SIG-M5 treated with dmso at 0.1 percent for 504 hours (cell line): ENCODE data around the gene CAPN10.
"Not testable (repeated sequence)": the region's sequence is repeated elsewhere in the genome, so short reads cannot be mapped to it uniquely, and the experiment has no call there.

Experiments
- DNase-seq: peaks from one replicate; lab custom pipeline; 2025; ENCODE audit not compliant: unreplicated experiment; lab: John Stamatoyannopoulos, UW

CAPN10 gene

DNA sequence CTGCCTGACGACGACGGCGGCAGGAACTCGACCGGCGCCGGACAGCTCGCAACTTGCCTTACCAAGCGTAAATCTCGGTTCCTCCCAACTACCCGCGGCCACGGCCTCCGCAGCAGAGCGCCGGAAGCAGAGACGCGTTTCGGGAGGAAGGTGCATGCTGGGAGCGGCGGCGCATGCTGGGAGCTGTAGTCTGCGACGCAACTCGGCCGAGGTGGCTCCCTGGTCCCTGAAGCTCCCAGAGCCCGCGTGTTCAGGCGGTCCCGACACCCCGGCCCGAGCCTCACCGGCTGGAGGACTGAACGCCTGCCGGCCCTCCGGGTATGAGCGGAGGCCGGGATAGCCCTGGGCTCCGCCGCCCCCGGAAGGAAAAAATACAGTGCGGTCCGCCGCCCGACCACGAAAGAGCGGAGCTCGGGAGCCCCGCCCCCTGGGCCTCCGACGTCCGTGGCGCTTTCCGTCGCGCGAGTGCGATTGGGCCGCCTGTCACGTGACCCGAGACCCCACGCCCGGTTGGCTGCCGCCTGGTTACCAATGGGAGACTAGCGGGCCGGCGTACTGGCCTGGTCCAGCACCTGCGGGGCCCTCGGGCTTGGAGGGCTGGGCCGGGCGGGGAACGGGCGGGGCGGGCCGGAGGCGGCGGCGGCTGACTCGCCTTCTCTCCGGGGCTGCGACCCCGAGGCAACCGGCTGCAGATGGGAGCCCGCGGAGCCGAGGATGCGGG is at the start of gene CAPN10:
Gene CAPN10 (plus strand): TSS at position 537 of the 721 bp plus-strand sequence. CDS start 178 bp downstream, at position 715.
- DNase-seq: peak; percentile 94

DNA sequence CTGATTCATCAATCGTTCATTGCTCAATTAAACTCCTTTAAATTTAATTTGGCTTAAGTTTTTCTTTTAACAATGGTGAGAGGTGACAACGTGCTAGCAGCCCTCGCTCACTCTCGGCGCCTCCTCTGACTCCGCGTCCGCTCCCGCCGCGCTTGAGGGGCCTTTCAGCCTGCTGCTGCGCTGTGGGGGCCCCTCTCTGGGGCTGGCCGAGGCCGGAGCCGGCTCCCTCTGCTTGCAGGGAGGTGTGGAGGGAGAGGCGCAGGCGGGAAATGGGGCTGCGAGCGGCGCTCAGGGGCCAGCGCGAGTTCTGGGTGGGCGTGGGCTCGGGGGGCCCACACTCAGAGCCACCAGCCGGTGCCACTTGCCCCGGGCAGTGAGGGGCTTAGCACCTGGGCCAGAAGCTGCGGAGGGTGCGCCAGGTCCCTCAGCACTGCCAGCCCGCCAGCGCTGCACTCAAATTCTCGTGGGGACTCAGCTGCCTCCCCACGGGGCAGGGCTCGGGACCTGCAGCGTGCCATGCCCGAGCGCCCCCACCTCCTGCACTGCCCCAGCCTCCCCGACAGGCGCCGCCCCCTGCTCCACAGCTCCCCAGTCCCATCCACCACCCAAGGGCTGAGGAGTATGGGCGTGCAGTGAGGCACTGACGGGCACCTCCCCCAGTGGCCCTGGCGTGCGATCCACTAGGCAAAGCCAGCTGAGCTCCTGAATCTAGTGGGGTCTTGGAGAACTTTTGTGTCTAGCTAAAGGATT is 48.3 kb upstream of the CAPN10 start:
- no peak for DNase-seq

- DNase-seq: not testable (repeated sequence)
These were observed 47.4 kb upstream of the CAPN10 start for GRCh38 chr2:240539101-240539500.

DNA sequence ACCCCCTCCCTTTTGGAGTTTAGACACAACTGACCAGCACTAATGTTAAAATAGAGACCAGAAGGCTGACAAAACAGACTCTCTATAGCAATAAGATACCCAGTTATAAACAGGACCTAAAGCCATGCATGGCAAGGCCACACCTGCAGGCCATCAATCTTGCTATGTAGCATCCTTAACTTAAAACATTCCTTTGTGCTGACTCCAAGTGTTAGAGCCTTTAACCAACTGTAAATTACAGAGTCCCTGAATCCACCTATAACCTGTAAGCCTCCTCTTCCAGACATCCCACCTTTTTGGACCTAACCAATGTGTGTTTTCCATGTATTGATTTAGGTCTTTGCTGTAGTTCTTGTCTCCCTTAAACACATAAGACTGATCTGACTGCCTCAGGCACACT is 46.6 kb upstream of the CAPN10 start:
- no peak for DNase-seq

DNA sequence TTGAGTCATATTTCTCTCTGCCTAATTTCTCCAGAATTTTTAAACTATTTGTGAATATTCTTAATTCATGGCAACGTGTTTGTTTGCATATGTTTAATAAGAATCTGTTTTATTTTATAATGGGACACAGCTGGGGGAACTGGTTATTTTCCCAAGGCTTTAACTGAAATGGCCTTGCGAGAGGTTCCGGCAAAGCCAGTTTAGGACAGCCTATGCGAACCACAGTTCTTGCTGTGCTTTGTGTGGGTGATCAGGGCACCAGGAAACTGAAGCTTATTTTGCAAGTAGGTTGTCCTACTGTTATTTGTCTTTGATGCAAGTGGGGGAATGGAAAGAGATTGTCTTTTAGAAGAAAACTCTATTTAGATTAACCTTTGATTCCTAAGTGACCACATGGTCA is 35.2 kb upstream of the CAPN10 start:
- no peak for DNase-seq

- no peak for DNase-seq
These were observed 34.7 kb upstream of the CAPN10 start for GRCh38 chr2:240551811-240552210.

GRCh38 chr2:240553956-240554480 is 32.5 kb upstream of the CAPN10 start:
- no peak for DNase-seq

DNA sequence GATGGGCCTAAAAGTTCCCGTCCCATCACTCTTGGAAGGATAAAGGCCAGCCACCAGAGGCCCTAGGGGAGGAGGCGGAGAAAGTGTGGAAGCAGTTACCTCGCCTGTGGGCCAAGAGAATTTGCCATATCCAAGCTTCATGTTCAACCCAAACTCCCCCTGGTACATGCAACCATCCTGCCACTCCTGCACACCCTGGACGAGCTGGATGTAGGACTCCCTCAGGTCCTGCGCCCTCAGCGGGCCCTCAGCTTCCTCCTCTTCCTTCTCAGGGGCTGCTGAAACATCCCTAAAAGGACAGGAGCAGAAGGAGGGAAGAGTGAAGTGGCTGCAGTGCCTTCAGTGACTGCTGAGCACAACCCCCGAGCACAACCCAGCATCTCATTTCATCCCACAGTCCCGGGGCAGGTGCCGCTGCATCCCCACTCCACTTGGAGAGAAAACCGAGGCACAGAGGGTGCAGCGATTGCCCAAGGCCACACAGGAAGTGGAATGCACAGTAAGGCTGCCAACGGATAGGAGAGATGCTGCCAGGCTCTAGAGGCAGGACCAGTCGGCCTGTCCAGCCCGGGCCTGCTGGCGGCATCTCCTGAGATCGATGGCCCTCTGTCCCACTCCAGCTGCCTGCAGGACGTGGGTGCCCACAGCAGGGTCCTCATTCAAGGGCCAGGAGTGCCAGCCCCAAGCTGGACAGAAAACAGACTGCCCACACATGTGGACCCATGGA is 31.6 kb upstream of the CAPN10 start:
- no peak for DNase-seq

- no peak for DNase-seq
These were observed 30.8 kb upstream of the CAPN10 start for GRCh38 chr2:240555541-240556250.

- DNase-seq: peak; percentile 55
These were observed 29.9 kb upstream of the CAPN10 start for GRCh38 chr2:240556553-240557100.

- no peak for DNase-seq
These were observed 29.3 kb upstream of the CAPN10 start for GRCh38 chr2:240557101-240557751.

- no peak for DNase-seq
These were observed 28.7 kb upstream of the CAPN10 start, which contains the start of gene ANKMY1 for GRCh38 chr2:240557808-240558207. TSS of gene ANKMY1 (minus strand) at chr2:240557988. CDS start at chr2:240557335, 653 bp downstream.

- DNase-seq: no peak
These were observed 28.2 kb upstream of the CAPN10 start for GRCh38 chr2:240558236-240558761.

DNA sequence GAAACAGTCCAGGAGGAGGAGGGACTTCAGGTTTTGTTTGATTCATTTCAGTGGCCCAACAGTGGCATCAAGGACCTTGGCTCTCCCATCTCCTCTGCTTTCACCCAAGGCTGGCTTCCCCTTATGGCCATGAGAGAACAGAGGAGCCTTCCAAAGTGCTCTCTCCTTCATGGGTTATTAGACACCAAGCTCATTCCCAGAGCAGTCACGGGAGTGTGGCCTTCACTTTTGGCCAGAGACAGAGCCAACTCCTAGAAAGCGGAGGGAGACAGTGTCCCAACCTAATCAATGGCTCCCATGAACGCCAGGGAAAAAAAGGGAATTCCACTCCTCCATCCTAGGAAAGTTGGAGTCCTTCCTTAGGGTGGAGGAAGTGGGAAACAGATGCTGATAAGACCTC is 27.2 kb upstream of the CAPN10 start:
- no peak for DNase-seq

- DNase-seq: peak; percentile 85
These were observed 26.5 kb upstream of the CAPN10 start, which contains the start of gene DUSP28 for GRCh38 chr2:240560084-240560479. TSS of gene DUSP28 (plus strand) at chr2:240560357. CDS start at chr2:240560685, 328 bp downstream.

DNA sequence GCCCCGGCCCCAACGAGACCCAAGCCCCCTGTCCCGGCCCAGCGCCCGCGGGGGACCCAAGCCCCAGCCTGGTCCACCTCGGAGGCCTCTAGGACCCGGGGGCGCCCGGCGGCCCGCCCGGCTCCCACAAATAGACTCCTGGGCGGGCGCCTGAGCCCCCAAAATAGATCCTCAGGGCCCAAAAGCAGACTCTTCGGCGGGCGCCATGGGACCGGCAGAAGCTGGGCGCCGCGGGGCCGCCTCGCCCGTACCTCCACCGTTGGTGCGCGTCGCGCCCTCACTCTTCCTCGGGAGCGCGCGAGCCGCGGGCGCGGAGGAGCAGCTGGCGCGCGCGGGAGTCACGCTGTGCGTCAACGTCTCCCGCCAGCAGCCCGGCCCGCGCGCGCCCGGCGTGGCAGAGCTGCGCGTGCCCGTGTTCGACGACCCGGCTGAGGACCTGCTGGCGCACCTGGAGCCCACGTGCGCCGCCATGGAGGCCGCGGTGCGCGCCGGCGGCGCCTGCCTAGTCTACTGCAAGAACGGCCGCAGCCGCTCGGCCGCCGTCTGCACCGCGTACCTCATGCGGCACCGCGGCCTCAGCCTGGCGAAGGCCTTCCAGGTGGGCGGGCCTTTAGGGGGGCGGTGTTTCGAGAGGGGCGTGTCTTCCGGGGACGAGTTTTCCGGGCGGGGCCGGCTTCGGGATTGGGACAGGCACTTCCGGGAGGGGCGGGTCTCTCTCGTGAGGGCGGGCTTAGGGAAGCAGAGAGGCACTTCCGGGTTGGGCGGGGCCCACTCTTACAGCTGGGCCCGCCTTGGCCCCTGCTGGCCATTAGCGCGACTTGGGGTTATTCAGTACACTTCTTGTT is 25.8 kb upstream of the CAPN10 start:
- peak; percentile 98 for DNase-seq

GRCh38 chr2:240561325-240561971 is 25.1 kb upstream of the CAPN10 start:
- peak; percentile 76 for DNase-seq

DNA sequence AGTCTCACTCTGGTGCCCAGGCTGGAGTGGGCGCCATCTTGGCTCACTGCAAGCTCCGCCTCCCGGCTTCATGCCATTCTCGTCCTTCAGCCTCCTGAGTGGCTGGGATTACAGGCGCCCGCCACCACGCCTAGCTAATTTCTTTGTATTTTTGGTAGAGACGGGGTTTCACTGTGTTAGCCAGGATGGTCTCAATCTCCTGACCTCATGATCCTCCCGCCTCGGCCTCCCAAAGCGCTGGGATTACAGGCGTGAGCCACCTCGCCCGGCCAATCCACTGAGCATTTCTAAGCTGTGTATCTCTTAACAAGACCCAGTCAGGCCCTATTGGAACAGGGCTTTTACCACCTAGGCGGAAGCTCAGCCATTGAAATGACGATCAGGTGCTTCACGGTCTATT is 23.3 kb upstream of the CAPN10 start:
- not testable (repeated sequence) for DNase-seq
